ENCODE measurements around the gene AGBL3. TPM values are rescaled to one million over a fixed set of nuclear protein-coding genes. Genes with fewer than 3 reads are reported as not detected.
A peak's percentile ranks its signal among the peaks of the same experiment; 100 is the strongest.

AGBL3 gene
- total and polyA plus RNA-seq, 9 of the 15 experiments (the other 6 are each of a cell fraction or from before 2014, with no cell fraction given), result 0.54 to 2.9 (median 1.7) TPM

- TF ChIP-seq CAMTA2 (CRISPR knock-in tag; conservative IDR thresholded peaks at IDR 0.05) (no peak), TSHZ1 (CRISPR knock-in tag; IDR thresholded peaks at IDR 0.05) (0 out of 2 replicates have a peak, but pooled peaks have one; percentile 3), SMAD1 (IDR thresholded peaks at IDR 0.05; ENCODE audit: low read depth, low read length, partially characterized antibody) (peak; percentile 56)
Measured at GRCh38 chr7:134986363-134987251, at the start of gene AGBL3 (continued).

- ATAC-seq, result no peak
- H3K4me2 ChIP-seq (ENCODE audit: insufficient read depth, low read length), result no peak overlapping the region
- DNase-seq (ENCODE audit: extremely low read depth in 1 of 4, low spot score in 3 of 4), result no peak
- peaks cover 10 to 25% of the 10 kb centered on the region in 2 experiments; a peak in 4 of 5 replicates for H3K27me3 ChIP-seq (ENCODE audit: control insufficient read depth in 2 of 2, insufficient read depth in 2 of 2, low read length in 2 of 2)
- H3K4me1 ChIP-seq (replicated peaks in 1 of 2; ENCODE audit: control insufficient read depth in 2 of 2, insufficient read depth in 2 of 2, low read length in 2 of 2), result peaks cover 0 to 6% of the 10 kb centered on the region in 2 experiments; a peak in 2 of 5 replicates
- H3K9me3 ChIP-seq (replicated peaks; ENCODE audit: control insufficient read depth, insufficient read depth, low read depth, low read length), result no peaks in the 10 kb centered on the region
- ChIA-PET POLR2A (interaction anchor here (0.7 to 1.4 kb wide), 3 partner anchors 18 to 460 kb away, joined by 3 to 4 read pairs (median 3); no protein-coding TSS in a partner anchor), CTCF (ENCODE audit: low intra/inter-chr PET ratio) (no interaction called here)
- no peak overlapping the region for H3K27ac ChIP-seq (ENCODE audit: extremely low read depth, low read depth, low read length)
- H4K20me1 ChIP-seq (replicated peaks; ENCODE audit: control insufficient read depth, insufficient read depth, low read length), result no peaks in the 10 kb centered on the region
- no peak for FAIRE-seq
- H3K79me2 ChIP-seq (ENCODE audit: control insufficient read depth, insufficient read depth, low read length), result no peaks in the 10 kb centered on the region
- in situ Hi-C loops (cut with MboI), result no loop called here
- intact Hi-C loops (cut with micrococcal nuclease), result no loop called here
- no peak overlapping the region for H3K4me3 ChIP-seq
- 2% methylated on average over 3 of the region's 3 CpGs for WGBS (ENCODE audit: insufficient coverage, low coverage, missing lambda C conversion rate)
- H3K36me3 ChIP-seq (ENCODE audit: control insufficient read depth, insufficient read depth, low read length), result no peaks in the 10 kb centered on the region
- no peaks in the 10 kb centered on the region for H3K9me1 ChIP-seq (ENCODE audit: control insufficient read depth, insufficient read depth, low read length)
- no peak overlapping the region for H3K9ac ChIP-seq (ENCODE audit: insufficient read depth in 1 of 2, low read depth in 2 of 2, low read length in 2 of 2)
- no TSS peak for BruUV-seq (replicated peaks)
- no peak overlapping the region for H2AFZ ChIP-seq (ENCODE audit: low read depth, low read length)
- TF ChIP-seq ZNF695 (CRISPR knock-in tag; IDR thresholded peaks at IDR 0.05) (no peak), GABPA (tag; conservative IDR thresholded peaks at IDR 0.05; ENCODE audit: low read depth) (0 out of 2 replicates have a peak, but pooled peaks have one; percentile 13), MAFG (tag; conservative IDR thresholded peaks at IDR 0.05) (peak; percentile 57; the same call in 1 of the 2 replicates), ZNF780A (CRISPR knock-in tag; IDR thresholded peaks at IDR 0.05) (no peak), USF2 (CRISPR knock-in tag; IDR thresholded peaks at IDR 0.05) (no peak), MAFK (IDR thresholded peaks at IDR 0.05; ENCODE audit: low read length) (peak; percentile 23; the same call in 1 of the 2 replicates), ZNF316 (IDR thresholded peaks at IDR 0.05) (peak; percentile 83), HDAC8 (tag; IDR thresholded peaks at IDR 0.05) (no peak), RBM39 (optimal IDR thresholded peaks at IDR 0.05; ENCODE audit: low read depth, low read length) (no peak), ATF7 (IDR thresholded peaks at IDR 0.05) (no peak), COPS2 (conservative IDR thresholded peaks at IDR 0.05) (no peak)
Measured at GRCh38 chr7:134936893-134937510, 49.3 kb upstream of the AGBL3 start.
